Natural killer cell treated with Interleukin-12 subunit alpha and Interleukin-12 subunit beta and Interleukin-15 and Interleukin-18, amount 100 ng/mL, for 72 hours (primary cell): ENCODE measurements around the gene JPT2. TPM values are rescaled to one million over a fixed set of nuclear protein-coding genes. Genes with fewer than 3 reads are reported as not detected.

Source experiments
- ATAC-seq, 2 donors: fragments of 150-1000 bp; cut with Tn5 transposase in 1 of 2; sonication (Bioruptor Pico), chemical (Tn5 transposase) in 1 of 2; 2 replicates each; pipeline ENCODE4 v1.10.0; 2021
- DNase-seq: peaks from one replicate; pipeline ENCODE4 v3.0.0; 2022; ENCODE audit warnings: low spot score
- H3K27ac Mint-ChIP-seq, 2 donors: 1 replicate in 1 of 2; 2 replicates in 1 of 2; pipeline ENCODE4 v1.8.0; 2022; ENCODE audit warnings: mixed read lengths in 2 of 2, mild to moderate bottlenecking in 1 of 2, moderate library complexity in 1 of 2
- H3K27me3 Mint-ChIP-seq, 2 donors: 1 replicate in 1 of 2; 2 replicates in 1 of 2; pipeline ENCODE4 v1.8.0; 2022; ENCODE audit warnings: mixed read lengths in 2 of 2
- H3K36me3 Mint-ChIP-seq: one replicate; pipeline ENCODE4 v1.8.0; 2022; ENCODE audit warnings: mixed read lengths
- H3K4me1 Mint-ChIP-seq, 2 donors: 1 replicate in 1 of 2; 2 replicates in 1 of 2; pipeline ENCODE4 v1.8.0; 2022; ENCODE audit warnings: low read depth in 2 of 2, mixed read lengths in 2 of 2, mild to moderate bottlenecking in 1 of 2
- H3K4me3 Mint-ChIP-seq: one replicate; pipeline ENCODE4 v1.8.0; 2022; ENCODE audit warnings: mixed read lengths
- H3K9me3 Mint-ChIP-seq: 2 replicates; pipeline ENCODE4 v1.8.0; 2022; ENCODE audit warnings: mixed read lengths
- total RNA-seq, 2 donors: library from RNA; stranded (reverse); gene quantifications; one replicate each; pipeline ENCODE4 v1.2.3, GENCODE V29; 2022

Gene JPT2
- total RNA-seq, 2 donors from 2014 or later = 56.1 to 61.1 TPM

DNA sequence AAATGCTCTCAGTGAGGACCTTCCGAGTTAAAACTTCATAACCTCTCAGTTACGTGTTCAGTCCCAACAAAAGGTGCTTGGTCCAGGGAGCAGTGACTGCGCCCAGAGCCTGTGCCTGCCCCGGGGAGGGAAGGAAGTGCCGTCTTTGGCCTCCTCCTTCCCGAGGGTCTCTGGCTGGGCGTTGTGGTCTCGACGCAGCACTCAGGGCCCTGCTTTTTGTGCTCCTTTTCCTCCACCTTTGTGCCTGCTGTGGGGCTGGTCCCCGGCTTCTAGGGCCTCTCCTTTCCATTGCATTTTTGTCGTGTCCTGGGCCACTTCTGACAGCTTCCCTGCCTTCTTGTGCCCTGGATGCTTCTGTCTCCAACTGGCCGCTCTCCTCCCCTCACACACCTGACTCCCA lies 36.8 kb upstream of the JPT2 start:
- peaks cover 40 to 67% of the 10 kb centered on the region in 2 donors for H3K4me1 Mint-ChIP-seq
- H3K27ac Mint-ChIP-seq = no peak overlapping the region
- DNase-seq = no peak
- H3K9me3 Mint-ChIP-seq = no peaks in the 10 kb centered on the region
- no peak for ATAC-seq
- peaks cover 13% of the 10 kb centered on the region for H3K36me3 Mint-ChIP-seq
- no peak overlapping the region for H3K4me3 Mint-ChIP-seq
- no peaks in the 10 kb centered on the region for H3K27me3 Mint-ChIP-seq

- H3K27me3 Mint-ChIP-seq = no peaks in the 10 kb centered on the region
- no peaks in the 10 kb centered on the region for H3K9me3 Mint-ChIP-seq
- DNase-seq (no peak), ATAC-seq (no peak)
- H3K27ac Mint-ChIP-seq = peak overlapping the region; percentile 23 to 53
- H3K4me1 Mint-ChIP-seq = peaks cover 46 to 72% of the 10 kb centered on the region in 2 donors
- H3K36me3 Mint-ChIP-seq = peaks cover 13% of the 10 kb centered on the region
- no peak overlapping the region for H3K4me3 Mint-ChIP-seq
Observed at GRCh38 chr16:1642148-1642547, 35.9 kb upstream of the JPT2 start.

DNA sequence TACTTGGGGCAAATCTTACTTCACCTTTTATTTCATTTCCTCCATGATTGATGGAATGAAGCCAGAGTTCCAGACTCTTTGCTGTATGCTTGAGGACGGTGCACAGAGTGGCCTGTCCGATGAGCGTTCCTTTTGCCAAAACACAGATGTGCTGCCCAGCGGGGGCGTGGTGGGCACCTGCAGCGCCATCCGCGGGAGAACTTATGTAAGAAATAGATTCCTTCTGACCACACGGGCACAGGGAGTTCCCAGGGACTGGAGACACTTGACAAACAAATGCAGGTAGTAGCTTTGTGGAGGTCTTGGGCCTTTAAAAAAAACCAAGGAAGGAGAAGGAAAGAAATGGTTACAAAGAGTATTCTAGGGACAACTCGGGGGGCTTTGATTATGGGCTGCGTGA lies 35.3 kb upstream of the JPT2 start:
- Mint-ChIP-seq H3K27ac (peak overlapping the region in 1 of 2 donors; percentile 66), H3K36me3 (peaks cover 14% of the 10 kb centered on the region), H3K4me3 (no peak overlapping the region), H3K4me1 (peaks cover 45 to 68% of the 10 kb centered on the region in 2 donors), H3K9me3 (no peaks in the 10 kb centered on the region), H3K27me3 (no peaks in the 10 kb centered on the region)
- DNase-seq = no peak
- no peak for ATAC-seq

DNA sequence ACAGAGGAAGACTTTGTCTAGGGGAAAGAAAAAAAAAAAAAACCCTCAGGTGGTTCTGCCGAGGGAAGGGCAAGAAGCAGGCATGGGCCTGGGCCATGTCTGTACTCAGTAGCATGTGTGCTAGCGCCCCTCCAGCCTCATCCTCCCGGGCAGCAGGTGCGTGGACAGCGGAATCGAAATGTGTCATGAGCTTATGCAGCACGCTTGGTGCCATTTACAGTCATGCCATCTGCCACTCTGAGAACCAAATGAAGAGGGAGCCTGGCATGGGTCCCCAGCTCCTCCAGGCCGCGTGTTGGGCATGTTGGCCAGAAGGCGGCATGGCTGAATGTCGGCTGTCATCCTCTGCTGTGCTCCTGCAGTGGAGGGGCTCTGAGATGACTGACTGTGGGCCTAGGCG lies 34.6 kb upstream of the JPT2 start:
- ATAC-seq (no peak), DNase-seq (no peak)
- H3K4me3 Mint-ChIP-seq = no peak overlapping the region
- no peaks in the 10 kb centered on the region for H3K9me3 Mint-ChIP-seq
- peak overlapping the region; percentile 48 to 70 for H3K27ac Mint-ChIP-seq
- H3K36me3 Mint-ChIP-seq = peaks cover 11% of the 10 kb centered on the region
- no peaks in the 10 kb centered on the region for H3K27me3 Mint-ChIP-seq
- peaks cover 39 to 64% of the 10 kb centered on the region in 2 donors for H3K4me1 Mint-ChIP-seq

DNA sequence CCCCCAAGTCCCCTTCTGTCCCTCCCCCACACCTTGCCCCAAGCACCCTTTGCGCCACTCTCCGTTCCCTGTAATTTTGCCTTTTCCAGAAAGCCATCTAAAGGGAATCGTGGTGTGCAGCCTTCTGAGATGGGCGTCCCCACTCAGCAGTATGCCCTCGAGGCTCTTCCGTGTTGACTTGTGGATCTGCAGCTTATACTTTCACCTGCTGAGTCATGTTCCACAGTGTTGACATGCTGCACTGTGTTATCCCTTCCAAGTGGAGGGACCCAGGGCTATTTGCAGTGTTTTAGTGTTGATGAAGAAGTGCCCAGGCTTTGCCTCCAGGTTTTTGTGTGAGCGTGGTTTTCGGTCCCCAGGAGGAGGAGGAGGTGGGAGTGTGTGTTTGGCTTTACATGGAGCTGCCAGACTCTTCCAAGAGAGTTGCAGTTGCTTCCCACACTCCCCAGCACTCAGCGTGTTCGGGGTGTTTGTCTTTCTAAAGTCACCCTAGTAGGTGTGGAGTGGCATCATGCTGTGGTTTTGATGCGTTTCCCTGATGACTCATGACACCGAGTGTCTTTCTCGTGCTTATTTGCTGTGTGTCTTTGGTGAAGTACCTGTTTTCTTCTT lies 32.1 kb upstream of the JPT2 start:
- peak overlapping the region; percentile 36 for H3K4me3 Mint-ChIP-seq
- H3K36me3 Mint-ChIP-seq = peaks cover 12% of the 10 kb centered on the region
- no peaks in the 10 kb centered on the region for H3K27me3 Mint-ChIP-seq
- H3K4me1 Mint-ChIP-seq = peaks cover 29 to 51% of the 10 kb centered on the region in 2 donors
- ATAC-seq (peak; percentile 87 to 90), DNase-seq (peak; percentile 68)
- no peaks in the 10 kb centered on the region for H3K9me3 Mint-ChIP-seq
- H3K27ac Mint-ChIP-seq = peak overlapping the region; percentile 57 to 71

GRCh38 chr16:1647856-1648255 lies 30.2 kb upstream of the JPT2 start:
- peaks cover 21% of the 10 kb centered on the region for H3K36me3 Mint-ChIP-seq
- H3K4me1 Mint-ChIP-seq = peaks cover 36 to 45% of the 10 kb centered on the region in 2 donors
- H3K4me3 Mint-ChIP-seq = no peak overlapping the region
- ATAC-seq (no peak), DNase-seq (no peak)
- peak overlapping the region in 1 of 2 donors; percentile 71 for H3K27ac Mint-ChIP-seq
- no peaks in the 10 kb centered on the region for H3K9me3 Mint-ChIP-seq
- H3K27me3 Mint-ChIP-seq = no peaks in the 10 kb centered on the region

DNA sequence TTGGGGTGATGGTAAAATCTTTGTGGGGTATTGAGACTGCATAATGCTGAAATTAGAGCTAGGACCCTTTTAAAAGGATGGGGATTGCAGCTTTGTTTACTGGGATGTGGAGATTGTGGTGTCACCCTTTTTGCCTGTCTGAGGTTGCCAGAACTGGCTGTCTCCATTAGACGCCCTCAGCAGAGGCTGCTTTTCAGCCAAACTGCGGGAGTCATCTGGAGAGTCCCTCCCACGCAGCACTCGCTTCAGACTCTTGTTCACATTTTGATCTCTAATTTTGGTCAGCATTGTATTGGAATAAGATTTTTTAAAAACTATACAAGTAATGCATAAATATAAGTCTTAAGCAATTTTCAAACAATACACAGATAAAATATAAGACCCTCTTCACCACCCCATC lies 27.9 kb upstream of the JPT2 start:
- Mint-ChIP-seq H3K27me3 (no peaks in the 10 kb centered on the region), H3K27ac (peak overlapping the region in 1 of 2 donors; percentile 47), H3K4me3 (no peak overlapping the region), H3K36me3 (peaks cover 27% of the 10 kb centered on the region), H3K4me1 (peaks cover 31 to 34% of the 10 kb centered on the region in 2 donors), H3K9me3 (no peaks in the 10 kb centered on the region)
- ATAC-seq (no peak), DNase-seq (no peak)

- no peak for ATAC-seq
- peaks cover 27% of the 10 kb centered on the region for H3K36me3 Mint-ChIP-seq
- H3K4me3 Mint-ChIP-seq = no peak overlapping the region
- H3K9me3 Mint-ChIP-seq = no peaks in the 10 kb centered on the region
- peak overlapping the region; percentile 14 to 47 for H3K27ac Mint-ChIP-seq
- no peak for DNase-seq
- no peaks in the 10 kb centered on the region for H3K27me3 Mint-ChIP-seq
- H3K4me1 Mint-ChIP-seq = peaks cover 21 to 23% of the 10 kb centered on the region in 2 donors
Observed at GRCh38 chr16:1651094-1651973, 26.7 kb upstream of the JPT2 start.

GRCh38 chr16:1651974-1652312 lies 26.1 kb upstream of the JPT2 start:
- no peak for DNase-seq
- Mint-ChIP-seq H3K27me3 (no peaks in the 10 kb centered on the region), H3K4me3 (no peak overlapping the region), H3K4me1 (peaks cover 15 to 18% of the 10 kb centered on the region in 2 donors), H3K36me3 (peaks cover 27% of the 10 kb centered on the region), H3K27ac (peak overlapping the region; percentile 14 to 47), H3K9me3 (no peaks in the 10 kb centered on the region)
- no peak for ATAC-seq

- ATAC-seq (no peak), DNase-seq (no peak)
- Mint-ChIP-seq H3K4me1 (peaks cover 12 to 14% of the 10 kb centered on the region in 2 donors), H3K4me3 (no peak overlapping the region), H3K27me3 (no peaks in the 10 kb centered on the region), H3K36me3 (peaks cover 22% of the 10 kb centered on the region), H3K27ac (no peak overlapping the region), H3K9me3 (no peaks in the 10 kb centered on the region)
Observed at GRCh38 chr16:1653023-1653422, 25.1 kb upstream of the JPT2 start.

- Mint-ChIP-seq H3K9me3 (no peaks in the 10 kb centered on the region), H3K36me3 (peaks cover 21% of the 10 kb centered on the region)
- ATAC-seq = no peak
Observed at GRCh38 chr16:1654505-1655268, 23.4 kb upstream of the JPT2 start.

GRCh38 chr16:1655269-1655807 lies 22.7 kb upstream of the JPT2 start:
- peaks cover 21% of the 10 kb centered on the region for H3K36me3 Mint-ChIP-seq
- no peak for ATAC-seq
- no peak overlapping the region for H3K27ac Mint-ChIP-seq

More at GRCh38 chr16:1654505-1655268, 23.4 kb upstream of the JPT2 start:
- H3K27ac Mint-ChIP-seq = no peak overlapping the region
- H3K4me1 Mint-ChIP-seq = peaks cover 12 to 13% of the 10 kb centered on the region in 2 donors
- H3K27me3 Mint-ChIP-seq = no peaks in the 10 kb centered on the region
- no peak for DNase-seq
- H3K4me3 Mint-ChIP-seq = no peak overlapping the region

GRCh38 chr16:1655909-1656807 lies 21.9 kb upstream of the JPT2 start:
- Mint-ChIP-seq H3K4me3 (no peak overlapping the region), H3K4me1 (peaks cover 4 to 5% of the 10 kb centered on the region in 2 donors), H3K27ac (no peak overlapping the region), H3K27me3 (no peaks in the 10 kb centered on the region), H3K36me3 (peaks cover 14% of the 10 kb centered on the region), H3K9me3 (no peaks in the 10 kb centered on the region)
- ATAC-seq (peak in 1 of 2 donors; percentile 15), DNase-seq (no peak)

More at GRCh38 chr16:1655269-1655807, 22.7 kb upstream of the JPT2 start:
- H3K4me3 Mint-ChIP-seq = no peak overlapping the region
- H3K4me1 Mint-ChIP-seq = peaks cover 12% of the 10 kb centered on the region in 2 donors
- DNase-seq = no peak
- H3K27me3 Mint-ChIP-seq = no peaks in the 10 kb centered on the region
- no peaks in the 10 kb centered on the region for H3K9me3 Mint-ChIP-seq
